ENCODE measurements around the gene DIP2A.

Gene DIP2A

GRCh38 chr21:46597896-46598343, 139.2 kb downstream of the DIP2A start:
- in situ Hi-C loops (cut with HindIII; ENCODE audit: low pct_unique_long_range_greater_than_20kb, low sequenced_read_pairs): no loop called here
- no peak for TF ChIP-seq JUND (IDR thresholded peaks at IDR 0.05; ENCODE audit: low read depth)
- no peak for DNase-seq (ENCODE audit: low read depth in 1 of 2, low spot score in 1 of 2)

- in situ Hi-C loops (cut with HindIII; ENCODE audit: low pct_unique_long_range_greater_than_20kb, low sequenced_read_pairs): no loop called here
- TF ChIP-seq JUND (IDR thresholded peaks at IDR 0.05; ENCODE audit: low read depth): no peak
- DNase-seq (ENCODE audit: low read depth in 1 of 2, low spot score in 1 of 2): no peak
These were observed 140.2 kb downstream of the DIP2A start for GRCh38 chr21:46598581-46599572.

GRCh38 chr21:46600305-46600704, 141.6 kb downstream of the DIP2A start:
- in situ Hi-C loops (cut with HindIII; ENCODE audit: low pct_unique_long_range_greater_than_20kb, low sequenced_read_pairs): no loop called here
- no peak for TF ChIP-seq JUND (IDR thresholded peaks at IDR 0.05; ENCODE audit: low read depth)
- DNase-seq (ENCODE audit: low read depth in 1 of 2, low spot score in 1 of 2): no peak

GRCh38 chr21:46600978-46601377, 142.3 kb downstream of the DIP2A start:
- DNase-seq (ENCODE audit: low read depth in 1 of 2, low spot score in 1 of 2): no peak

GRCh38 chr21:46603228-46603627, 144.5 kb downstream of the DIP2A start:
- no peak for TF ChIP-seq JUND (IDR thresholded peaks at IDR 0.05; ENCODE audit: low read depth)
- no peak for DNase-seq (ENCODE audit: low read depth in 1 of 2, low spot score in 1 of 2)
- in situ Hi-C loops (cut with HindIII; ENCODE audit: low pct_unique_long_range_greater_than_20kb, low sequenced_read_pairs): no loop called here

More at GRCh38 chr21:46600978-46601377, 142.3 kb downstream of the DIP2A start:
- no peak for TF ChIP-seq JUND (IDR thresholded peaks at IDR 0.05; ENCODE audit: low read depth)
- in situ Hi-C loops (cut with HindIII; ENCODE audit: low pct_unique_long_range_greater_than_20kb, low sequenced_read_pairs): no loop called here

- in situ Hi-C loops (cut with HindIII; ENCODE audit: low pct_unique_long_range_greater_than_20kb, low sequenced_read_pairs): no loop called here
- DNase-seq (ENCODE audit: low read depth in 1 of 2, low spot score in 1 of 2): no peak
- no peak for TF ChIP-seq JUND (IDR thresholded peaks at IDR 0.05; ENCODE audit: low read depth)
These were observed 145.8 kb downstream of the DIP2A start for GRCh38 chr21:46604329-46604974.

- DNase-seq (ENCODE audit: low read depth in 1 of 2, low spot score in 1 of 2): no peak
- no peak for TF ChIP-seq JUND (IDR thresholded peaks at IDR 0.05; ENCODE audit: low read depth)
- in situ Hi-C loops (cut with HindIII; ENCODE audit: low pct_unique_long_range_greater_than_20kb, low sequenced_read_pairs): no loop called here
These were observed 146.5 kb downstream of the DIP2A start, which contains the start of gene S100B for GRCh38 chr21:46604975-46605766. Gene S100B (minus strand): TSS chr21:46605082. CDS start chr21:46602415, 2,667 bp downstream.

GRCh38 chr21:46605767-46606426, 147.2 kb downstream of the DIP2A start:
- TF ChIP-seq JUND (IDR thresholded peaks at IDR 0.05; ENCODE audit: low read depth): no peak
- in situ Hi-C loops (cut with HindIII; ENCODE audit: low pct_unique_long_range_greater_than_20kb, low sequenced_read_pairs): no loop called here
- DNase-seq (ENCODE audit: low read depth in 1 of 2, low spot score in 1 of 2): no peak

- no peak for DNase-seq (ENCODE audit: low read depth in 1 of 2, low spot score in 1 of 2)
These were observed 147.7 kb downstream of the DIP2A start for GRCh38 chr21:46606427-46606813.

GRCh38 chr21:46607636-46608035, 148.9 kb downstream of the DIP2A start:
- no peak for TF ChIP-seq JUND (IDR thresholded peaks at IDR 0.05; ENCODE audit: low read depth)
- no peak for DNase-seq (ENCODE audit: low read depth in 1 of 2, low spot score in 1 of 2)
- in situ Hi-C loops (cut with HindIII; ENCODE audit: low pct_unique_long_range_greater_than_20kb, low sequenced_read_pairs): no loop called here

More at GRCh38 chr21:46606427-46606813, 147.7 kb downstream of the DIP2A start:
- in situ Hi-C loops (cut with HindIII; ENCODE audit: low pct_unique_long_range_greater_than_20kb, low sequenced_read_pairs): no loop called here
- no peak for TF ChIP-seq JUND (IDR thresholded peaks at IDR 0.05; ENCODE audit: low read depth)

- in situ Hi-C loops (cut with HindIII; ENCODE audit: low pct_unique_long_range_greater_than_20kb, low sequenced_read_pairs): no loop called here
- no peak for DNase-seq (ENCODE audit: low read depth in 1 of 2, low spot score in 1 of 2)
- TF ChIP-seq JUND (IDR thresholded peaks at IDR 0.05; ENCODE audit: low read depth): no peak
These were observed 150.0 kb downstream of the DIP2A start for GRCh38 chr21:46608672-46609111.
